ENCODE data around the gene CCND2. TPM values are rescaled to one million over a fixed set of nuclear protein-coding genes. Genes with fewer than 3 reads are reported as not detected.

Gene CCND2
- total RNA-seq, 1 donor from 2014 or later: 93.0 TPM

DNA sequence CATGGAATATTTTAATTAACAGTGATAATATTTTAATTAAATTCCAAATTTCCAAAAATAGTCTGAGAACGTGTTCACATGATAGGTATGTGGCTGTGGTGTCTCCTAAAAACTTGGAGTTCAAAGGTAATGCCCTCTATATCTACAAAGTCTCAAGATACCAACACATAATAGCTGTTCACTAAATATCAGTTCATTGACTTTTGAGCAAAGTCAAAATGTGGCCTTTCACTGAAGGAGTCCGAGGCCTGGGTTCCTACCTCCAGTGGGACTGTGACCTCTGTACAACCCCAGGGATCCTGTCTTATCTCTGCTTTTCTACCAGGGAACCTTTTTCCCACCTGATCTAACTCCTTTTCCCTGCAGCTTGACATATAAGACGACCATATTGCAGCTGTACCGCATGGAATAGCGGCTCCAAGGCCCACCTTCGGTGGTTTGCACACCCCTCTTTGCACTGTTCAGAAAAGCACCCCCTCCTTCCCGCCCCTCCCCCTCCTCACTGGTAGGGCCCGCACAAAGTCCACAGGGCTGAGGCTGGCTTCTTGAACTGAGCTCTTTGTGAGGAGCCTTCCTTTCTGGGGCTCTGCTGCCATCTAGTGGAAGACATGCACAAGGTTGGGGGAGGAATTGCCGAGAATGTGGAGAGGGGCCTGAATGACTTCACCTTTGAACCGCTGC lies 3.1 kb downstream of the CCND2 start:
- DNase-seq (ENCODE audit: low spot score): no peak

- peak; percentile 74 for DNase-seq (ENCODE audit: low spot score)
Observed at GRCh38 chr12:4277205-4277543, 3.6 kb downstream of the CCND2 start.

DNA sequence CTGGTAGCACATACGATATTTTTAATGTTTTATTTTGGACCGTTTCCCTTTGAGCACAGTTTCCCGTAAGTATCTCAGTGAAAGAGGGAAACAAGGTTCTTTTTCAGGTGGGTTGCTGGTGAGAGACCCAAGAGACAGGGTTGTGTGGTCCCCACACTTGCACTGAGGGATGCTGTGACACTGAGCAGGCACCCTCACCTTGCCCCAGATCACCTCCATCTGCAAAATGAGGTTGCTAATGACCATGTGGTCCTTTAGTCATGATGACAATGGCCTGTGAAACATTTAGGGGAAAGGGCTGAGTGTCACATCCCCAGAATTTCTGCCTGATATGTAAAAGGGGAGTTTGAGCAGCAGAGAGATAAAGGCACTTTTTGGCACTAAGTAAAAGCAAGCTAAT lies 4.3 kb downstream of the CCND2 start:
- no peak for DNase-seq (ENCODE audit: low spot score)

DNA sequence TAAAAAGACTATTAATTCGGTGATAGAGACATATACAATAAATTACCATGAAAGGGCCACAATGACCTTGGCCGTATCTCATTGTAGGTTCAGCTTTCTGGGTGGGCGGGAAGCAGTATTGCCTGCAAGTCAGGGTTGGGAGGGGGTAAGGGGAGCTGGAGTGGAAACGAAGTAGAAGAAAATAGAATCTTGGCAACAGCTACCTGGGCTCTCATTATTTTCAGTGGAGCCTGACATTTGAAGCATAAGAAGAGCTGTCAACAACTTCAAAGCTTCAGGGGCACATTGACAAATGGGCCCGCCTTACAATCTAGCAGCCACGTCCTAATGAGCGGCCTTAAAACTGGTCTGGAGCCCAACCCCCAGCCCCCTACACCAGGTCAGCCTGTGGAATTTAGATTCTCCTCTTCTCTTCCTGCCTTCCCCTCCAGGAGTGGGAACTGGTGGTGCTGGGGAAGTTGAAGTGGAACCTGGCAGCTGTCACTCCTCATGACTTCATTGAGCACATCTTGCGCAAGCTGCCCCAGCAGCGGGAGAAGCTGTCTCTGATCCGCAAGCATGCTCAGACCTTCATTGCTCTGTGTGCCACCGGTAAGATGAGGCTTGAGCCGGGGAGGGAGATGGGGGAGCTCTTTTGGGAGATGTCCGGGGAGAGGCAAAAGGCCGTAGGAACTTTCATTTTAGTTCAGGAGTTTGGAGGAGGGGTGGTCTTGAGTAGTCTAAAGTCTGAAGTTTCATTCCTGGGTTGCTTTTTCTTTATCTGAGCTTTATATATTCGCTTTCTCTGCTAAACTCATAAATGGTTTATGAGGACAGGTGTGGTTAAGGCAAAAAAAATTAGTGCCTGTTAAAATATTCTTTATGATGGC lies 5.0 kb downstream of the CCND2 start:
- peak; percentile 88 for DNase-seq (ENCODE audit: low spot score)

GRCh38 chr12:4279198-4279690 lies 5.7 kb downstream of the CCND2 start:
- peak; percentile 35 for DNase-seq (ENCODE audit: low spot score)

GRCh38 chr12:4280351-4281163 lies 7.0 kb downstream of the CCND2 start:
- DNase-seq (ENCODE audit: low spot score): peak; percentile 81

DNA sequence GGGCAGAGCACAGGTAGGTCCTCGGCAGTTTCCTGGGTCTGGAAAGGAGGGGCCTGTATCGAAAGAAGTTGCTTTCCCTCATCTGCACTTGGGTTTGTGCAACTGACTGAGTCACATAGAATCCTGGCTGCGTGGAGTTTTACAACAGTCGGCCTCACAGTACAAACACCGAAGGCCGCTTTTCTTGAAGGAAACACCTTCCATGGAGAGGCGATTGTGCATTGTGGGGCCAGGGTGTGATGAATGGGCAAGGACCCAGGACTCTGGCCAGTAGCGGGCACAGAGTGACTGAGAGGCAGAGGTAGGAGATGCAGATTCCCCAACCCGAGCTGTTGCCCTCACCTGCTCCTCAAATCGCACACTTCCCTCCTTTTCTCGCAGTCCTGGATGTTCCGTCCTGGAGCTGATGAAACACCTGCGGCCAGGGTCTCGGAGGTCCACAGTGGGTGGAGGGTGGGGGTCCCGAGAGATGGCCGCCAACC lies 7.7 kb downstream of the CCND2 start:
- DNase-seq (ENCODE audit: low spot score): peak; percentile 85

GRCh38 chr12:4282103-4282891 lies 8.7 kb downstream of the CCND2 start:
- peak; percentile 78 for DNase-seq (ENCODE audit: low spot score)

GRCh38 chr12:4282892-4283511 lies 9.4 kb downstream of the CCND2 start:
- no peak for DNase-seq (ENCODE audit: low spot score)

GRCh38 chr12:4283512-4284255 lies 10.1 kb downstream of the CCND2 start:
- peak; percentile 18 for DNase-seq (ENCODE audit: low spot score)

GRCh38 chr12:4284306-4284705 lies 10.7 kb downstream of the CCND2 start:
- DNase-seq (ENCODE audit: low spot score): peak; percentile 85

DNA sequence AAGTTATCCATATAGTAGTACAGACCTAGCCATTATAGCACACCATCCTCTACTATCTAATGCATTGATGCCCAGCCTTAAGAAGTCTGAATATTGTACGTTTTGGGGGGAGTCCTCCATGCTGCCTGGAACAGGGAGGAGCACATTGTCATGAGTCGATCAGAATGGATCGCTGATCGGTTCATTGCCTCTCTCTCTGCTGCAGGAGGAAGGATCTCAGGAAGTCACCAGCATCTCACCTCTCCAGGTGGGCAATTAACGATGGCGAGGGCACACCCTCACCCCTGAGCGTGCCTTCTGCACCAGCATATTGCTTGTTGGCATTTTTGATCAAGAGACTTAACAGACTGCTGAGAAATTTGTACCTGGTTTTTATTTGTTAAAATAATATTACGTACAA lies 11.5 kb downstream of the CCND2 start:
- peak; percentile 37 for DNase-seq (ENCODE audit: low spot score)

- peak; percentile 73 for DNase-seq (ENCODE audit: low spot score)
Observed at GRCh38 chr12:4286228-4286627, 12.7 kb downstream of the CCND2 start.

GRCh38 chr12:4286771-4287317 lies 13.3 kb downstream of the CCND2 start:
- DNase-seq (ENCODE audit: low spot score): peak; percentile 60

- peak; percentile 55 for DNase-seq (ENCODE audit: low spot score)
Observed at GRCh38 chr12:4287325-4288211, 14.0 kb downstream of the CCND2 start.

DNA sequence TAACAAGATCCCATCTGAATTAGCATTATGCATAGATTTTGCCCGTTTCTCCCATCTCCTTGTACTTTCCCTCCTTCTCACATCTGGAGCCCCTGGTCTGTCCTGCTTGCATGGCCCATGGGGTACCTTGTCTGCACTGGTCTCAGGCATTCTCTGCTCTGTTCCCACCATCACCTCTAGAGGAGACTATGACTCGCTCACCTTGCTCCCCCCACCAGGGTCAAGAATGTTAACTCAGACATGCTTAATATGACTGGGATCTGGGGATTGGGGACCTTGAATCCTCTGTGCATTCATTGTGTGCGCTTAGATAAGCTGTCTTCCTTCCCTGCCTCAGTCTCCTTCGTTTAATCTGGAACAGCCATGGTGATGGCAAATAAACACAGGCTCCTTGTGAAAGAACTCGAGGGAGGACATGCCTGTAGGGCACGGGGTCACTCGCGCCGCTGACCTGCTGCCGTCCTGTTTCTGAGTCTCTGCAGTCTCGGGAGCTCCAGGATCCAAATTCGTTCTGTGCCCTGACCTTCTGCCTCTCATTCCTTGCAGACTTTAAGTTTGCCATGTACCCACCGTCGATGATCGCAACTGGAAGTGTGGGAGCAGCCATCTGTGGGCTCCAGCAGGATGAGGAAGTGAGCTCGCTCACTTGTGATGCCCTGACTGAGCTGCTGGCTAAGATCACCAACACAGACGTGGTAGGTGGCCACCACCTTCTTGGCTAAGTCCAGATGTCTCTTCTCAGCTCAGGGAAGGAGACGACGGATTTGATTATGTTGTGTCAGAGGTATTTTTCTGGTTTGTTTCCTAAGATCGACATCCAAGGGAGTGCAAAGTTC lies 15.0 kb downstream of the CCND2 start:
- DNase-seq (ENCODE audit: low spot score): peak; percentile 75

GRCh38 chr12:4289231-4289878 lies 15.8 kb downstream of the CCND2 start:
- peak; percentile 76 for DNase-seq (ENCODE audit: low spot score)

Measured in mesenteric fat pad (tissue), 1 donor.